ENCODE results near the gene ATP1A2.

GRCh38 chr1:160137216-160137862, 21.8 kb downstream of the ATP1A2 start:
- TF ChIP-seq CTCF (IDR thresholded peaks at IDR 0.05; ENCODE audit: low read depth, low read length, poor library complexity, severe bottlenecking): no peak
- no peak for TF ChIP-seq EZH2phosphoT487 (IDR thresholded peaks at IDR 0.05; ENCODE audit: borderline replicate concordance, low read length)
